MM.1S (cell line): ENCODE measurements around the gene SLC2A4RG.

ENCODE experiments used
- DNase-seq: peaks from one replicate; pipeline ENCODE4 v3.0.0-alpha.2; 2015
- H2AFZ ChIP-seq: fragments of 300-600 bp; sonication (generic); 2 replicates; pipeline ENCODE4 v1.6.0; 2016; ENCODE audit warnings: antibody characterized with exemption, low read length
- H3F3A ChIP-seq: fragments of 300-600 bp; sonication (generic); 2 replicates; pipeline ENCODE4 v1.6.1; 2016; ENCODE audit warnings: mild to moderate bottlenecking, antibody characterized with exemption, low read length, moderate library complexity, mixed read lengths; ENCODE audit not compliant: insufficient read depth
- H3K27ac ChIP-seq: fragments of 300-600 bp; sonication (generic); 2 replicates; pipeline ENCODE4 v1.5.1; 2016; ENCODE audit warnings: mild to moderate bottlenecking, low read length
- H3K27me3 ChIP-seq: fragments of 300-600 bp; sonication (generic); replicated peaks from 2 replicates; pipeline ENCODE4 v1.6.0; 2016; ENCODE audit warnings: low read length; ENCODE audit not compliant: insufficient read depth
- H3K36me3 ChIP-seq: fragments of 300-600 bp; sonication (generic); replicated peaks from 2 replicates; pipeline ENCODE4 v1.6.1; 2016; ENCODE audit warnings: mild to moderate bottlenecking, low read length, mixed read lengths; ENCODE audit not compliant: insufficient read depth
- H3K4me1 ChIP-seq: fragments of 300-600 bp; sonication (generic); 2 replicates; pipeline ENCODE4 v1.6.1; 2016; ENCODE audit warnings: low read length, mixed read lengths
- H3K4me2 ChIP-seq: fragments of 300-600 bp; sonication (generic); 2 replicates; pipeline ENCODE4 v1.6.0; 2016; ENCODE audit warnings: low read depth, low read length
- H3K4me3 ChIP-seq: fragments of 300-600 bp; sonication (generic); 2 replicates; pipeline ENCODE4 v1.5.1; 2016; ENCODE audit warnings: low read length, mixed read lengths
- H3K79me2 ChIP-seq: fragments of 300-600 bp; sonication (generic); 2 replicates; pipeline ENCODE4 v1.6.1; 2016; ENCODE audit warnings: mixed run types, low read length, mixed read lengths
- H3K9ac ChIP-seq: fragments of 300-600 bp; sonication (generic); 2 replicates; pipeline ENCODE4 v1.6.1; 2016; ENCODE audit warnings: low read length, mixed read lengths
- H3K9me2 ChIP-seq: fragments of 300-600 bp; sonication (generic); replicated peaks from 2 replicates; pipeline ENCODE4 v1.6.1; 2016; ENCODE audit warnings: mild to moderate bottlenecking, low read length, mixed read lengths; ENCODE audit not compliant: insufficient read depth
- H3K9me3 ChIP-seq: fragments of 300-600 bp; sonication (generic); replicated peaks from 2 replicates; pipeline ENCODE4 v1.6.1; 2016; ENCODE audit warnings: mild to moderate bottlenecking, low read length, mixed read lengths; ENCODE audit not compliant: insufficient read depth
- H4K20me1 ChIP-seq: fragments of 300-600 bp; sonication (generic); 2 replicates; pipeline ENCODE4 v1.6.1; 2016; ENCODE audit warnings: mild to moderate bottlenecking, low read length, moderate library complexity, mixed read lengths; ENCODE audit not compliant: insufficient read depth
- EZH2 ChIP-seq: fragments of 300-600 bp; sonication (generic); optimal IDR thresholded peaks from 2 replicates; pipeline ENCODE3; 2017; ENCODE audit warnings: low read depth, mild to moderate bottlenecking, antibody characterized with exemption, low read length, mixed read lengths
- EZH2phosphoT487 ChIP-seq: fragments of 300-600 bp; sonication (generic); IDR thresholded peaks from 2 replicates; pipeline ENCODE4 v1.6.1; 2018; ENCODE audit warnings: antibody characterized with exemption, low read length
- TF ChIP-seq, protein P1 (sequence below): fragments of 300-600 bp; sonication (generic); IDR thresholded peaks from 2 replicates; pipeline ENCODE4 v1.5.1; 2016; ENCODE audit warnings: antibody characterized with exemption, low read length, mixed read lengths

Gene SLC2A4RG

DNA sequence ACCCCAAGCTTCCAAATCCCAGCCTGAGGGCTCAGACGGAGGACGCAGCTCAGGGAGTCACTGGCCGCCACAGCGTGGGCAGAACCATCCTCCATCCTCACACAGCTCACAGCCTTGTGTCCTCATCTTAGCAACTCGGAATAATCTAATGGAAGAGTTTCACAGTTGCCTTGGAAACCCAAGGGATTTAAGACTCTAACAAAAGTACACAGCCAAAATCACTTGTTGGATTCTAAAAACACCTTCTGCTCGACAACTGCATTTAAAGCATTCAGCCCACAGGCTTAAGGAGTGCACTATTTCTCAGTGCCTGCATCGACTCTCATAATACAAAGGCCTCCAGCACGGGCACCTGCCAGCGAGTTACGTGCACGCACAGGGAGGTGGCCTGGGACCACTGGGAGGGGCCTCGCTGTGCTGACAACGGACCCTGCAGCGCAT lies 46.1 kb downstream of the SLC2A4RG start:
- Histone ChIP-seq H3K9ac (no peak overlapping the region), H3K9me2 (no peaks in the 10 kb centered on the region), H3K27me3 (peaks cover 46% of the 10 kb centered on the region), H3K79me2 (no peaks in the 10 kb centered on the region), H4K20me1 (no peaks in the 10 kb centered on the region), H3K9me3 (no peaks in the 10 kb centered on the region), H3K36me3 (no peaks in the 10 kb centered on the region), H3K4me2 (no peak overlapping the region), H3K4me1 (no peaks in the 10 kb centered on the region), H3K4me3 (no peak overlapping the region), H3F3A (0 out of 2 replicates have a peak, but pooled peaks cover 4% of the 10 kb centered on the region), H2AFZ (no peak overlapping the region), H3K27ac (no peak overlapping the region)
- DNase-seq, result no peak
- TF ChIP-seq, protein P1, sequence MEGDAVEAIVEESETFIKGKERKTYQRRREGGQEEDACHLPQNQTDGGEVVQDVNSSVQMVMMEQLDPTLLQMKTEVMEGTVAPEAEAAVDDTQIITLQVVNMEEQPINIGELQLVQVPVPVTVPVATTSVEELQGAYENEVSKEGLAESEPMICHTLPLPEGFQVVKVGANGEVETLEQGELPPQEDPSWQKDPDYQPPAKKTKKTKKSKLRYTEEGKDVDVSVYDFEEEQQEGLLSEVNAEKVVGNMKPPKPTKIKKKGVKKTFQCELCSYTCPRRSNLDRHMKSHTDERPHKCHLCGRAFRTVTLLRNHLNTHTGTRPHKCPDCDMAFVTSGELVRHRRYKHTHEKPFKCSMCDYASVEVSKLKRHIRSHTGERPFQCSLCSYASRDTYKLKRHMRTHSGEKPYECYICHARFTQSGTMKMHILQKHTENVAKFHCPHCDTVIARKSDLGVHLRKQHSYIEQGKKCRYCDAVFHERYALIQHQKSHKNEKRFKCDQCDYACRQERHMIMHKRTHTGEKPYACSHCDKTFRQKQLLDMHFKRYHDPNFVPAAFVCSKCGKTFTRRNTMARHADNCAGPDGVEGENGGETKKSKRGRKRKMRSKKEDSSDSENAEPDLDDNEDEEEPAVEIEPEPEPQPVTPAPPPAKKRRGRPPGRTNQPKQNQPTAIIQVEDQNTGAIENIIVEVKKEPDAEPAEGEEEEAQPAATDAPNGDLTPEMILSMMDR, result no peak
- TF ChIP-seq EZH2phosphoT487 (no peak), EZH2 (no peak)

DNA sequence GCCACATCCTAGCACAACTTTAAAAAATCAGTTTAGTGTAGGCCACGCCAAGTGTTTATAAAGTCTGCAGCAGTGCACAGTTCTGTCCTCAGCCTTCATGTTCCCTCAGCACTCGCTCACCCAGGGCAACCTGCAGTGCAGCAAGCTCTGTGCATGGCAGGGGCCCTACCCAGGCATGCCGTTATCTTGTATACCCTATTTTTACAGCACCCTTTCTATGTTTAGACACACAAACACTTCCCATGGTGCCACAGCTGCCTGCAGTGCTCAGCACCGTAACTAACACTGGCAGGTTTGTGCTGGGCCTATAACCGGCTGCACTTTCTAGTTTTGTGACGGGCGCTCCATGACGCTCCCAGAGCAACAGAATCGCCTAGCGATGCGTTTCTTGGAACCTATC lies 47.7 kb downstream of the SLC2A4RG start:
- H3F3A ChIP-seq, result 0 out of 2 replicates have a peak, but pooled peaks cover under 1% of the 10 kb centered on the region
- H3K4me3 ChIP-seq, result no peak overlapping the region
- no peaks in the 10 kb centered on the region for H4K20me1 ChIP-seq
- no peak overlapping the region for H2AFZ ChIP-seq
- no peaks in the 10 kb centered on the region for H3K4me1 ChIP-seq
- no peak overlapping the region for H3K4me2 ChIP-seq
- H3K36me3 ChIP-seq, result no peaks in the 10 kb centered on the region
- H3K27ac ChIP-seq, result no peak overlapping the region
- no peak for DNase-seq
- H3K27me3 ChIP-seq, result peaks cover 52% of the 10 kb centered on the region
- no peak overlapping the region for H3K9ac ChIP-seq
- H3K9me3 ChIP-seq, result no peaks in the 10 kb centered on the region
- no peaks in the 10 kb centered on the region for H3K79me2 ChIP-seq
- TF ChIP-seq, protein P1, result no peak
- TF ChIP-seq EZH2phosphoT487, result no peak
- no peak for TF ChIP-seq EZH2
- H3K9me2 ChIP-seq, result no peaks in the 10 kb centered on the region

DNA sequence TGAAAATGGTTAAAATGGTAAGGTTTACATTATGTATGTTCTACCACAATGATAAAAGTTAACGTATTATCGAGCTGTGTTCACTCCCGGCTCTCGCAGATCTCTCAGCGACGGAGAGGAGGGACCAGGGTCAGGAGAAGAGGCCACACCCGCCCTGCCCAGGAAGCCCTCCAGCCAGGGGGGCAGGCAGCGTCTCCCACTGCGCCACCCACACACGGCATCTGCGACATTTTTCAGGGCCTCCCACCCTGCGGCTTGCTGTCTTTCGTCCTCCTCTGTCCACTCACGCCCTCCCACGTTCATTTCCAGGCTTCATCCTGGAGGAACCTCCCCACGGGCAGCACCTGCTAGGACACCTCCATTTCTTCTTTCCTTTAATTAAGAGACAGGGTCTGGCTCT lies 48.2 kb downstream of the SLC2A4RG start:
- Histone ChIP-seq H3K27ac (no peak overlapping the region), H3F3A (no peaks in the 10 kb centered on the region), H3K36me3 (no peaks in the 10 kb centered on the region), H4K20me1 (no peaks in the 10 kb centered on the region), H3K4me1 (no peaks in the 10 kb centered on the region), H2AFZ (no peak overlapping the region), H3K4me3 (no peak overlapping the region), H3K79me2 (no peaks in the 10 kb centered on the region), H3K9me3 (no peaks in the 10 kb centered on the region), H3K9ac (no peak overlapping the region), H3K4me2 (no peak overlapping the region), H3K9me2 (no peaks in the 10 kb centered on the region), H3K27me3 (peaks cover 51% of the 10 kb centered on the region)
- TF ChIP-seq, protein P1, result no peak
- no peak for TF ChIP-seq EZH2phosphoT487
- no peak for TF ChIP-seq EZH2
- DNase-seq, result no peak
